ENCODE results near the gene BUB3. TPM values are rescaled to one million over a fixed set of nuclear protein-coding genes. Genes with fewer than 3 reads are reported as not detected.

The BUB3 gene
- total RNA-seq, 1 donor = 99.9 TPM

DNA sequence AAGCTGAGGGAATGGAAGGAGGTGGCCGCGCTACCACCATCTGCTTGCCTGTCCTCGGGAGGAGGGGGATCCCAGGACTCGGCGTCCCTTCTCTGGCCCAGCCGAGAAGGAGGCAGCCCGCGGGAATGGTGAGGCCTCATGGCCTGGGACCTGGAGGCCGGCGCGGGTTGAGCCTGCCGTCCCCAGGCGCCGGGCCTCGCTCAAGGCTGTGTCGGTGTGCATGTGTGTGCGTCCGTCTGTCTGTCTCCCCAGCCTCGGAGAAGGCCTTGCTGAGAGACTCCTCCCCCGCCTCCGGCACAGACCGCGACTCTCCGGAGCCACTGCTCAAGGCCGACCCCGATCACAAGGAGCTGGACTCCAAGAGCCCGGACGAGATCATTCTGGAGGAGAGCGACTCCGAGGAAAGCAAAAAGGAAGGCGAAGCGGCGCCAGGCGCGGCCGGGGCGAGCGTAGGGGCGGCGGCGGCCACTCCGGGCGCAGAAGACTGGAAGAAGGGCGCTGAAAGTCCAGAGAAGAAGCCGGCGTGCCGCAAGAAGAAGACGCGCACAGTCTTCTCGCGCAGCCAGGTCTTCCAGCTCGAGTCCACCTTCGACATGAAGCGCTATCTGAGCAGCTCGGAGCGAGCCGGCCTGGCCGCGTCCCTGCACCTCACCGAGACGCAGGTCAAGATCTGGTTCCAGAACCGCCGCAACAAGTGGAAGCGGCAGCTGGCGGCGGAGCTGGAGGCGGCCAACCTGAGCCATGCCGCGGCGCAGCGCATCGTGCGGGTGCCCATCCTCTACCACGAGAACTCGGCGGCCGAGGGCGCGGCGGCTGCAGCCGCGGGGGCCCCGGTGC lies 17.2 kb upstream of the BUB3 start:
- Histone ChIP-seq H3K4me3 (ENCODE audit: low read length) (no peak overlapping the region), H3K9me3 (ENCODE audit: low read depth, low read length) (no peaks in the 10 kb centered on the region), H3K4me1 (ENCODE audit: insufficient read depth, low read length) (peaks cover 52% of the 10 kb centered on the region), H3K27me3 (ENCODE audit: insufficient read depth, low read length) (peaks cover 95% of the 10 kb centered on the region)

DNA sequence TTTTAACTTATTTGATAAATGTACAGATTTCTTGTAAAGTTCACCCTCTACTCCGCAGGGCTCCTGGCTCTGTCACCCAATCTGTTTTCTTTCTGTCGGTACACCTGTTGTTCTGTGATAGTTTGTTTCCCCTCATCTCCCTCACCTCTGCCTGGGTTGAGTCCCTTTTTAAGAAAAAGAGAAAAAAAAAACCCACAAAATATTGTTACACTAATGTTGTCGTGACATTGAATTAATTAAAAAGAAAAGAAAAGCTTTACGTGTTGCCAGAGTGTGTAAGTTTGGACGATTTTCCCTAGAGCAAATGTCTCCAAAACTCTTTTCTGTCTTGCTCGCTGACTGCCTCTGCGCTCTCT lies 15.1 kb upstream of the BUB3 start:
- Histone ChIP-seq H3K4me1 (ENCODE audit: insufficient read depth, low read length) (peaks cover 40% of the 10 kb centered on the region), H3K9me3 (ENCODE audit: low read depth, low read length) (no peaks in the 10 kb centered on the region), H3K4me3 (ENCODE audit: low read length) (no peak overlapping the region), H3K27me3 (ENCODE audit: insufficient read depth, low read length) (peaks cover 94% of the 10 kb centered on the region)

DNA sequence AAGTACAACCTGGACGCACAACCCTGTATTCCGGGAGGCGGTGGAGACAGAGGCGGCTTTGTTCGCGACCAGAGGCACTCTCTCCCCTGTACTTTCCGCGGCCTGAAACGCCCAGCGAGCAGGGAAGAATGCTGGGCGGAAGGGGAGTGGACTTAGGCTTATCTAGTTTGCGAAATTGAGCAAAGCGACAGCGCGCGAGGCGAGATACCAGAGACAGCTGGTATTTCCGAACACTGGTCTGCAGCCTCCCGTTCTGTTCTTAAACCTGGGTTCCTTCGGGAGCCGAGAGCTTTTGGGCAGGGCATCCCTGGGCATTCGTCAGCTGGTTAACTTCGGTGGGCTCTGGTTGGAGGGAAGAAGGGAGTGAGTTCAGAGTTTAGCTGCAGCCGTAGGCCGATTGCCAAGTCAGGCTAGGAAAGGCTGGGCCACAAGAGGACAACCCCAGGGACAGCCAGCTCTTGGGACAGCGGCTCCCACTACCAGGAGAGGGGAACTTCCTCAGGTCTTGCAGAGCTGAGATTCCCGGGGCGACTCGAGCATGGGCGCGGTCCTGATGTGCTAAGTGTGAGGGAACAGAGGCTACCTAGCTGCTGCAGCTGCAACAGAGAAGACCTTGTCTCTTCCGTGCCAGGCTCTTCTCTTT lies 14.6 kb upstream of the BUB3 start:
- peaks cover 35% of the 10 kb centered on the region for H3K4me1 ChIP-seq (ENCODE audit: insufficient read depth, low read length)
- H3K9me3 ChIP-seq (ENCODE audit: low read depth, low read length) = no peaks in the 10 kb centered on the region
- peaks cover 94% of the 10 kb centered on the region for H3K27me3 ChIP-seq (ENCODE audit: insufficient read depth, low read length)
- no peak overlapping the region for H3K4me3 ChIP-seq (ENCODE audit: low read length)

DNA sequence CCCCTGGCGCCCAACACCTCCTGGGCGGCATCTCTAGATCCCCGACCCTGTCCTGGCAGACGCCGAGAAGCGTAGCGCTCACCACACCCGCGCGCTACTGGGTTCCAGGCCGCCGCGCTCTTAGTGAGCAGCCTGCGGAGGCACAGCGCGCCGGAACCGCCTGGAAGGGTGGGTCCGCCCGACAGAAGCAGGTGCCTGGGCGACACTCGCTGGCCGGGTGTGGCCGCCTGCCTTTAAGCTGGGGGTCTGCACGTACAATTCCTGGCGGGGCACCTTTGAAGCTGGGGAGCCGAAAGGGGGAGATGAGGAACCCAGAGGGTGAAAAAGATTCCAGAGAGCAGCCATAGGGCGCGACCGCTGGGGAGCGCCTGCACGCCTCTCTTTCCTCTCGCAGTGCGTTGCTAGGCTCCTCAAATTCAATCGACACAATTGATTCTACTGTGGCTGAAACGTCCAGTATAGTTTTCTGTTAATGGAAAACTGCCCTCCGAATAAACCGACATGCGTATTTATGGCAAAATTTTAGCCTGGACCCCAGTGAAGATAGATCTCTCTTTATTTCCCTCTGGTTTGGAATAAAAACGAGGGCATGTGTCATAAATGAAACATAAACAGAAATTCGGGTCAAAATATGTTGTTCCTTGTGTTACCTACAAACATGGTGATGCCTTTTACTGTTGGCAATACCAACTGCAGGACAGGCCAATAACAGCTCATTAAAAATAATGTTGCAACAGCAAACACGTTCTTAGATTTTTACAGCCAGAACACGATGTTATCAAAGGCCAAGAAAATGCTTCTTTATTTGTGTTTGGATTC lies 13.8 kb upstream of the BUB3 start:
- peaks cover 31% of the 10 kb centered on the region for H3K4me1 ChIP-seq (ENCODE audit: insufficient read depth, low read length)
- no peak overlapping the region for H3K4me3 ChIP-seq (ENCODE audit: low read length)
- no peaks in the 10 kb centered on the region for H3K9me3 ChIP-seq (ENCODE audit: low read depth, low read length)
- H3K27me3 ChIP-seq (ENCODE audit: insufficient read depth, low read length) = peaks cover 94% of the 10 kb centered on the region

DNA sequence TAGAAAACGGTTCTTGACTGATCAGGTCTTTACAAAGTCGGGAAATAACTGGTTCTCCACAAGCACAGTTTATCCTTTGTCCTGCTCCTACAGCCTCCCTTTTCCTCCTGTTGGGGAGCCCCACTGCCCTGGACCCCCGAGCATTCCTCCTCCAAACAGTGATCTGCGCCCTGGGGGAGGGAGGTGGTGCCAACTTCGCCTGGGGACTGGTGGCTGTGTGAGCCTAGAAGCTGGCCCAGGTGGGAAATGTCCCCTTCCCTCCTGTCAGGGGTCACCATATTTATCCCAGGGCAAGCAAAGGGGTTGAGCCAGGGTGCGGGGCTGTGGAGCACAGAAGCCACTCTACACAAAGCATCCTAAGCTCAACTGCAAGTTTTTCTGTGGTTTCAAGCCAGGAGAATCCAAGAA lies 13.2 kb upstream of the BUB3 start:
- Histone ChIP-seq H3K9me3 (ENCODE audit: low read depth, low read length) (no peaks in the 10 kb centered on the region), H3K4me3 (ENCODE audit: low read length) (no peak overlapping the region), H3K27me3 (ENCODE audit: insufficient read depth, low read length) (peaks cover 97% of the 10 kb centered on the region), H3K4me1 (ENCODE audit: insufficient read depth, low read length) (peaks cover 30% of the 10 kb centered on the region)

DNA sequence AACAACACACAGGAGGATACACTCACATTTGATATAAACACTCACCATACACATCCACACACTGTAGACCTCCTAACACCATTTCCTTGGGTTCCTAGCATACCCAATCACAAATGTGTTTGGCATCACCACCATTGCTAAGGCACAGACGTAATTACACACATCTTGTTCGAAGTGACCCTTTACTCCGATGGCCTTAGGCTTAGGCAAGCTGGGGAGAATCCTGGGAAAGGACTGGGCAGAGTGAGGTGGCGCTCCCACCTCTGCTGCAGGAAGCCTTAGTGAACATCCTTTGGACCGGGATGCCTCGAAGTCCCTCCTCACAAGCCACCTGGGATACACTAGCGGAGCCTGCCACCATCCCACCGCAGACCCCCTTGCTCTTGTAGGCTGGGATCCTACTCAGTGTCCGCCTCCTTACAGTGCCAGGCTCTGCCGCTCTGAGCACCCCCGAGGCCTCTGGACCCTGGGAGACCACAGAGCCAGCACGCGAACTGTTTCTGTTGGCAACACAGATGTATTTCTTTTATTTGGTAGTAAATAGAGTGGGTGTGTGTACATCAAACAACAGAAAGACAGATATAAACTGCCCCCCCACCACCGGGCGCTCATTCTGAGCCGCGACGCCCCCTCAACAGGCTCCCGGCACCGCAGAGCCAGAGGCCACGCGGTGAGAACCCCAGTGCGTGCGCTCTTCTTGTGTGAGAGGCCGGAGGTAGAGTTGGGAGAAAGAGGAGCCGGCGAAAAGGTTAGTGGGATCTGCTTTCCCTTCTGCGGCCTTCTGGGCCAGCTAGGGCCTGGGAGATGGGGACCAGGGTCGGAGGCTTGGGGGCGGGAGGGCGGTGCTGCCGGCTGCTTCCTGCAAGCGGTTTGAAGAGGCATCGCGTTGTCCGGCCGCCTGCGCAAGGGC lies 12.2 kb upstream of the BUB3 start:
- no peaks in the 10 kb centered on the region for H3K9me3 ChIP-seq (ENCODE audit: low read depth, low read length)
- H3K4me3 ChIP-seq (ENCODE audit: low read length) = no peak overlapping the region
- peaks cover 97% of the 10 kb centered on the region for H3K27me3 ChIP-seq (ENCODE audit: insufficient read depth, low read length)
- peaks cover 28% of the 10 kb centered on the region for H3K4me1 ChIP-seq (ENCODE audit: insufficient read depth, low read length)

DNA sequence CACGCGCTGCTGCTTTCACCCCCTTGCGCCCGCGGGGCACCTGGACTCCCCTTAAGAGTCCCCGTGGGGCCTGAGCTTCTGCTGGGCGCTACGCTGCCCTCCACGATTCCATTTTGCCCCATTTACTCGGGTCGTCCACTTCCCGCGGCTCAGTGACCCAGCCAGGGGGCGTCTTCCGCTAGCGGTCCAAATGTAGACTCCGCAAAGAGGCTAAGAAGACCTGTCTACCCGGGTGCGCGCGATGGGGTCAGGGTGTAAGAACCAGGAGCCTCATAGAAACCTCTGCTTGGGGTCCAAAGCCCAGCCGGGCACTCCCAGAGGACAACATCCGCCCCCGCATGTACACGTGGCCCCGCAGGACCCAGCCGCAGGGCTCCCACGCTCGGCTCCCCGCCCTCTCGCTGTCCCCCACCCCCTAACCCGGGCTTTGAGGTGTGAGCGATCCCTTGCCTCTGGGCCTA lies 11.5 kb upstream of the BUB3 start:
- Histone ChIP-seq H3K4me3 (ENCODE audit: low read length) (no peak overlapping the region), H3K4me1 (ENCODE audit: insufficient read depth, low read length) (peaks cover 28% of the 10 kb centered on the region), H3K27me3 (ENCODE audit: insufficient read depth, low read length) (peaks cover 97% of the 10 kb centered on the region), H3K9me3 (ENCODE audit: low read depth, low read length) (no peaks in the 10 kb centered on the region)

DNA sequence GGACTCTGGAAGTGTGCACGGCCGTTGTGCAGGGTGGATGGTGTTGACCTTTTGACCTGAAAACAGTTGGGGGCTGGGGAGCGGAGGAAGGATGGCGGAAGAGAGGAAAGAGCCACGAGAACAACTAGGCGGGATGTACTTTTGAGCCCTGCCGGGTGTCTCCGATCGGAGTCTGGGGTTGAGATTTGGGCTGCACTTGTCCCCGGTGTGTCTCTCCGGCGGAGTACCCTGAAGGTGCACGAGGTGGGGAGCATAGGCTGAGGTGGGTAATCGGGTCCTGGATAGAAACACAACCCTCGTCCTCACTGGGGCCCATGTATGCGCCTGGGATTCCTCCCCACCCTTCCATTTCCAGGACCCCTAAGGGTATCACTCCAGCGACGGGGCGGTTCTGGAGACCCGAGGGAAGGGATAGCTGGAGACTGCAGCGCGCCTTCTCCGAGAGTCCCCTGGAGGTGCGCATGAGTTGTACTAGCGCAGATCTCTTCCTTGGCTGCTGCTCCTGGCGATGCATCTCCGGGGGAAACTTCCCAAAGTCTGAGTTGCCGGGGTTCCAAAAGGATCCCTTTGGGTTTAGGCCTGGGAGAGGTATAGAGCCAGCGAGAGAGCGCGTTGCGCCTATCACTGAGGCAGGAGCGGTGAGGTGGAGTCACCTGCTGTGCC lies 10.9 kb upstream of the BUB3 start:
- no peak overlapping the region for H3K4me3 ChIP-seq (ENCODE audit: low read length)
- H3K9me3 ChIP-seq (ENCODE audit: low read depth, low read length) = no peaks in the 10 kb centered on the region
- peaks cover 95% of the 10 kb centered on the region for H3K27me3 ChIP-seq (ENCODE audit: insufficient read depth, low read length)
- peaks cover 30% of the 10 kb centered on the region for H3K4me1 ChIP-seq (ENCODE audit: insufficient read depth, low read length)

DNA sequence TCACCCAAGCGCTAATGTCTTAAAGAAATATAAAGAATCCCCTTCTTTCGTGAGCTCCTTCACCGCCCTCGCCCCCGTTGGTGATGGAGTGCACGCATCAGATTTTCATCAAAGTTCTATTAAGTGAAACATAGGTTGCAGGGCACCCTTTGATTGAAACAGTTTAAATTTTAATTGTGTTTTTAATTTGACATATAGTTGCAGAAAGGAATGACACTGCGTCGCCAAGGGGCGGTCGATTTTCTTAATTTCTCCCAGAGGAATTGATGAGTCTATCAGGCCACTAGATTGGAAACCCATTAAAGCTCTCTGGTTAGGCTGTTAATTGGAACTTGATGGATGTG lies 10.4 kb upstream of the BUB3 start:
- Histone ChIP-seq H3K27me3 (ENCODE audit: insufficient read depth, low read length) (peaks cover 95% of the 10 kb centered on the region), H3K4me3 (ENCODE audit: low read length) (no peak overlapping the region), H3K4me1 (ENCODE audit: insufficient read depth, low read length) (peaks cover 35% of the 10 kb centered on the region), H3K9me3 (ENCODE audit: low read depth, low read length) (no peaks in the 10 kb centered on the region)

DNA sequence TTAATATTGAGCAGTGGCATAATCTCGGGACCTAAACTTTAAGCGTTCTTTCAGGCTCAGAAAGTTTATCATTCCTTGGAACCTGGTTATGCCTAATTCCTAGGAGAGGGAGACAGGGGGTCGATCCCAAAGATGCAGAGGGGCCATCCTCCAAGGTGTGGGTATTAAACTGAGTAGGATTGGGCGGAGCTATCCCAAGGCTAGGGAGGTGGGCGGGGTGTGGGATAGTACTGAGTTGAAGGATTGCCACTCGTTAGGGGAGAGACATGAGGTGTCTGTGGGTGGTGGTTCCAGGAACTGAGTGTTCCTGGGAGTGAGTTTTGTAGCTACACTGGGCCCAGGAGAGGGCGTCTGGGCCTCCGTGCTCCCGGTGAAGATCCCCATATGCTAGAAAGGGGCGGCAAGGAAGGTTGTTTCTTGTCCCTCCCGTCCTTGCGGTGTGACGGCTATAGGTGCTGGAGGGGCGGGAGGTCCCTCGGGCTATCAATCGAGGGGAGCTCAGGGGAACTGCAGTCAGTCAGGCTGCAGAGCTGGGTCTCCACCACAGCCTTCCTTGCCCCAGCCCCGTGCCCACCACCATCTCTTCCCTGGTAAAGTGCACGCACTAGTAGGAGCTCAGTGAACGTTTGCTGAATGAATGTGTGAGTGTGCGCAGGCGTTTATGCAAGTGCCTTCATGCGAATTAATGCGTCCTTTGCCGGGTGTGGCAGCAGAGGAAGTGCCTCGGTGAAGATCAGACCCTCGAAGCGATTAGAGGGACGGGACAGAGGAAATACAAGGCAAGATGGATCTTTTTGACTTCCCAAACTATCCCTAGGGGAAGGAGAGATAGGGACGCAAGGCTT lies 9.3 kb upstream of the BUB3 start:
- Histone ChIP-seq H3K4me3 (ENCODE audit: low read length) (no peak overlapping the region), H3K9me3 (ENCODE audit: low read depth, low read length) (no peaks in the 10 kb centered on the region), H3K4me1 (ENCODE audit: insufficient read depth, low read length) (peaks cover 46% of the 10 kb centered on the region), H3K27me3 (ENCODE audit: insufficient read depth, low read length) (peaks cover 95% of the 10 kb centered on the region)

DNA sequence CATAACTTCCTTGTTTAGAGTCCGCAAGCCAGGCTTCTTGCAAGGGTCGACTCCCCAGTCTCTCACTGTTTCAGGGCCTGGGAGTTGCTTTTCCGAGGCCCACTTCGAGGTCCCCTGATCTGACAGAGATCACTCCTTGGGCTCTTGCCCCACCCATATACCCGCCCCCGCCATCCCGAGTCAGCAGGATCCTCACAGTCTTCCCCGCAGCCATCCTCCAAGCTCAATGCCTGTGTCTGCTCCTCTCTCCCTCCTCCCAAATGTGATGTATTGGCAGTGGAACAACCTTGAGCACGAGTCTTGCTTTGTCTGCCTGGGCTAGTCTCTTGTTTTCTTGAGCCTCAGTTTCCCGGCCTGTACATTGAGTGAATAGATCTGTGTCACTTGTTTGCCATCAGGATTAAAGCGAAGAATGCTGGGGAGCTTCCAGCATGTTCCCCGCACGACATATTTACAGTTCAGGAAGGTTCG lies 8.6 kb upstream of the BUB3 start:
- Histone ChIP-seq H3K27me3 (ENCODE audit: insufficient read depth, low read length) (peaks cover 95% of the 10 kb centered on the region), H3K4me1 (ENCODE audit: insufficient read depth, low read length) (peaks cover 53% of the 10 kb centered on the region), H3K4me3 (ENCODE audit: low read length) (no peak overlapping the region), H3K9me3 (ENCODE audit: low read depth, low read length) (no peaks in the 10 kb centered on the region)

DNA sequence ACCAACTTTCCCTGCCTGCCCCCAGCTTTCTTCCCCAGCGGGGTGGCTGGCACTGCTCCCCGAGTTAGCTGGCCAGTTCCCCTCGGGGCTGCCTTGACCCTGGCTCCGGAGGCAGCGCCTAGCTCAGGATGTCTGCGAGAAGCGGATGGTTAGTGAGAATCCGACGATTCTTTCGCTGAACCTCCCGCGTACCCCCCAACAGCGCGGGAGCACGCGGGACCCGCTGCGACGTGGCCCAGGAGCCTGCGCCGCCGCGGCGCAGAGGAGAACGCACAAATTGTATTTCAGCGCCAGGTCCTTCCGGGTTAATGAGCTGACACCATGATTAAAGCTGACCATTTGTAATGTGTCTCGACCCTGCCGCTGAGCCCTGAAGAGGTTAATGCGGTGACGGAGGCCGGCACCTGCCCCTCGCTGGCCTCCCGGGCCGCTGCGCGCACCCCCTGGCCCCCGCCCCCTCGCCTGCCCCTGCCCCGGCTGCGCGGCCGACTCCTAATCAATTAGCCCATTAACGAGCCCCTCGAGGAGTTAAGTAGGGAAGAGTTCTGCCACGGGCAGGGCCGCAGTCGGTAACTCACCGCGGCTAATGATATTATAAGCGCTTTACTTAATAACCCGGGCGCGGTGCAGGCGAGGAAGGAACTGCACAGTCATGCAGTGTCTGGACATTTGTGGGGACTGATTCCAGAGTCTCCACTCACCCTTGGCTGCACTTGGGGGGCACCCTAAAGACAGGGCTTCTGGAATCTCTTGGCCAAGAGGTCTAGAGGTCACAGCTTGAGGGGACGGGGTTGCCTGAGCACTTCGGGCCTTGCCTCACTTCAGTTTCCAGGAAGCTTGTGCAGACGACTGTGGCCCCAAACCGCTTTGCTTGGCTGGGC lies 7.9 kb upstream of the BUB3 start:
- H3K4me3 ChIP-seq (ENCODE audit: low read length) = no peak overlapping the region
- H3K27me3 ChIP-seq (ENCODE audit: insufficient read depth, low read length) = peaks cover 95% of the 10 kb centered on the region
- no peaks in the 10 kb centered on the region for H3K9me3 ChIP-seq (ENCODE audit: low read depth, low read length)
- peaks cover 60% of the 10 kb centered on the region for H3K4me1 ChIP-seq (ENCODE audit: insufficient read depth, low read length)

All from mononuclear cell (primary cell).